Measurements from ENCODE around the gene PCED1A.

- TF ChIP-seq CTCF (IDR thresholded peaks at IDR 0.05) = no peak
- no peak for TF ChIP-seq POLR2A (IDR thresholded peaks at IDR 0.05)
- no peak for TF ChIP-seq EP300 (IDR thresholded peaks at IDR 0.05)
These were observed 45.5 kb downstream of the PCED1A start for GRCh38 chr20:2794866-2795447.

Data from sigmoid colon (tissue), 4 donors.